GM21367 (cell line): Measurements from ENCODE around the gene SHTN1.

ENCODE experiments used
- ATAC-seq: cut with Tn5 transposase; IDR thresholded peaks from one replicate; pipeline ENCODE4 v1.9.1; 2021; ENCODE audit not compliant: unreplicated experiment

The SHTN1 gene

GRCh38 chr10:117005026-117005526, at the start of gene SHTN1:
Gene SHTN1 (minus strand): TSS chr10:117005187. CDS start chr10:117005079, 108 bp downstream.
- ATAC-seq = peak; percentile 46

- ATAC-seq = no peak
These were observed 48.5 kb upstream of the SHTN1 start for GRCh38 chr10:117053482-117053881.

- ATAC-seq = no peak
These were observed 43.0 kb upstream of the SHTN1 start for GRCh38 chr10:117047947-117048346.

- no peak for ATAC-seq
These were observed 11.3 kb upstream of the SHTN1 start for GRCh38 chr10:117016266-117016665.

- ATAC-seq = no peak
These were observed 9.8 kb upstream of the SHTN1 start for GRCh38 chr10:117014835-117015234.

GRCh38 chr10:117007080-117007479, 2.1 kb upstream of the SHTN1 start:
- no peak for ATAC-seq

- no peak for ATAC-seq
These were observed 604 bp upstream of the SHTN1 start for GRCh38 chr10:117005527-117006055.

GRCh38 chr10:117004227-117005025, 561 bp downstream of the SHTN1 start:
- peak; percentile 51 for ATAC-seq

- ATAC-seq = no peak
These were observed 1.7 kb downstream of the SHTN1 start for GRCh38 chr10:117003336-117003735.

- ATAC-seq = no peak
These were observed 2.8 kb downstream of the SHTN1 start for GRCh38 chr10:117002206-117002605.

GRCh38 chr10:117001144-117001543, 3.8 kb downstream of the SHTN1 start:
- ATAC-seq = no peak

GRCh38 chr10:117000580-117000979, 4.4 kb downstream of the SHTN1 start:
- ATAC-seq = no peak

- no peak for ATAC-seq
These were observed 6.8 kb downstream of the SHTN1 start for GRCh38 chr10:116998172-116998571.

GRCh38 chr10:116997015-116997414, 8.0 kb downstream of the SHTN1 start:
- no peak for ATAC-seq

- ATAC-seq = no peak
These were observed 9.3 kb downstream of the SHTN1 start for GRCh38 chr10:116995648-116996047.

GRCh38 chr10:116994113-116994890, 10.7 kb downstream of the SHTN1 start:
- no peak for ATAC-seq

GRCh38 chr10:116993610-116994009, 11.4 kb downstream of the SHTN1 start:
- no peak for ATAC-seq

GRCh38 chr10:116992183-116992582, 12.8 kb downstream of the SHTN1 start:
- ATAC-seq = no peak

GRCh38 chr10:116990276-116990800, 14.6 kb downstream of the SHTN1 start:
- no peak for ATAC-seq

GRCh38 chr10:116989439-116989838, 15.5 kb downstream of the SHTN1 start:
- ATAC-seq = no peak

GRCh38 chr10:116988311-116988710, 16.7 kb downstream of the SHTN1 start:
- no peak for ATAC-seq
